Endothelial cell of umbilical vein (primary cell): ENCODE measurements around the gene GEMIN7. TPM values are rescaled to one million over a fixed set of nuclear protein-coding genes. Genes with fewer than 3 reads are reported as not detected.

Source experiments
- BruUV-seq: library from RNA; stranded (reverse); fragments of 400-500 nt; replicated peaks from 2 replicates; lab custom pipeline; 2021; lab: Mats Ljungman, UMichigan
- CTCF ChIA-PET: fragments of 300-600, 350-600 bp; sonication (Branson Sonifier 250); formaldehyde crosslinking; loops from one replicate; lab custom pipeline; 2021; ENCODE audit warnings: antibody characterized with exemption, inconsistent platforms; lab: Charles Lee
- POLR2A ChIA-PET: fragments of 300-600, 350-600 bp; sonication (Branson Sonifier 250); formaldehyde crosslinking; loops from one replicate; lab custom pipeline; 2021; ENCODE audit warnings: antibody characterized with exemption, inconsistent platforms; lab: Charles Lee
- DNase-seq: peaks from one replicate; pipeline ENCODE4 v3.0.0-alpha.2; 2011; ENCODE audit warnings: low read depth, low spot score
- FAIRE-seq: peaks from 2 replicates; lab custom pipeline; 2011; peaks lifted over from hg19 to GRCh38; lab: Jason Lieb, UNC
- H2AFZ ChIP-seq: 2 replicates; pipeline ENCODE4 v1.6.0; 2012; ENCODE audit warnings: low read depth, low read length, control low read depth, inconsistent platforms
- H3K27ac ChIP-seq: 2 replicates; pipeline ENCODE4 v1.5.1; 2011; ENCODE audit warnings: low read depth, mild to moderate bottlenecking, control low read depth, low read length, moderate library complexity; ENCODE audit not compliant: insufficient read depth
- H3K27me3 ChIP-seq, 2 experiments: 2 replicates each; pipeline versions ENCODE4 v1.6.0 to v1.6.1; 2011; ENCODE audit warnings: low read length in 2 of 2, mixed read lengths in 1 of 2; ENCODE audit not compliant: control insufficient read depth in 2 of 2, insufficient read depth in 2 of 2
- H3K36me3 ChIP-seq, 2 experiments: 2 replicates in 1 of 2; 3 replicates in 1 of 2; pipeline ENCODE4 v1.5.1; 2011; ENCODE audit warnings: low read length in 2 of 2, mild to moderate bottlenecking in 1 of 2, moderate library complexity in 1 of 2; ENCODE audit not compliant: control insufficient read depth in 2 of 2, insufficient read depth in 2 of 2; ENCODE audit errors: extremely low read depth in 1 of 2
- H3K4me1 ChIP-seq: 3 replicates; pipeline ENCODE4 v1.5.1; 2011; ENCODE audit warnings: mild to moderate bottlenecking, low read length; ENCODE audit not compliant: control insufficient read depth, insufficient read depth; ENCODE audit errors: extremely low read depth
- H3K4me2 ChIP-seq: 2 replicates; pipeline ENCODE4 v1.6.1; 2011; ENCODE audit warnings: low read length, control low read depth, mixed read lengths; ENCODE audit not compliant: insufficient read depth
- H3K4me3 ChIP-seq, 3 experiments: fragments of 200-600 bp in 1 of 3; sonication (generic), shearing (Covaris generic) in 1 of 3; replicated peaks in 1 of 3; 2 replicates each; pipeline ENCODE4 v1.5.1; 2011 to 2016; ENCODE audit warnings: control low read depth in 3 of 3, low read length in 3 of 3, mild to moderate bottlenecking in 2 of 3, inconsistent platforms in 1 of 3, low read depth in 1 of 3, moderate library complexity in 1 of 3; ENCODE audit not compliant: insufficient read depth in 1 of 3
- H3K79me2 ChIP-seq: 2 replicates; pipeline ENCODE4 v1.6.0; 2012; ENCODE audit warnings: low read length, inconsistent platforms; ENCODE audit not compliant: control insufficient read depth, insufficient read depth
- H3K9ac ChIP-seq: replicated peaks from 2 replicates; pipeline ENCODE3; 2011; ENCODE audit warnings: low read length, control low read depth; ENCODE audit not compliant: insufficient read depth; ENCODE audit errors: extremely low read depth
- H3K9me1 ChIP-seq: replicated peaks from 3 replicates; pipeline ENCODE4 v1.6.0; 2011; ENCODE audit warnings: mild to moderate bottlenecking, low read length; ENCODE audit not compliant: control insufficient read depth, insufficient read depth; ENCODE audit errors: extremely low read depth
- H3K9me3 ChIP-seq: replicated peaks from 2 replicates; pipeline ENCODE4 v1.5.1; 2012; ENCODE audit warnings: low read length, inconsistent platforms; ENCODE audit not compliant: control insufficient read depth, insufficient read depth
- H4K20me1 ChIP-seq: replicated peaks from 2 replicates; pipeline ENCODE3; 2011; ENCODE audit warnings: mild to moderate bottlenecking, low read length; ENCODE audit not compliant: control insufficient read depth, insufficient read depth; ENCODE audit errors: extremely low read depth
- EZH2 ChIP-seq: IDR thresholded peaks from 2 replicates; pipeline ENCODE4 v1.6.1; 2012; ENCODE audit warnings: borderline replicate concordance, low read depth, mild to moderate bottlenecking, moderate library complexity, low read length, inconsistent platforms; ENCODE audit not compliant: severe bottlenecking
- FOS ChIP-seq: IDR thresholded peaks from 2 replicates; pipeline ENCODE4 v1.6.1; 2011; ENCODE audit warnings: mild to moderate bottlenecking, low read length, moderate library complexity, borderline replicate concordance; ENCODE audit not compliant: insufficient read depth
- GATA2 ChIP-seq: IDR thresholded peaks from 2 replicates; pipeline ENCODE4 v1.7.0; 2011; ENCODE audit warnings: low read depth, mild to moderate bottlenecking, moderate library complexity, mixed read lengths, low read length; ENCODE audit not compliant: insufficient read length, insufficient read depth
- JUN ChIP-seq: IDR thresholded peaks from 2 replicates; pipeline ENCODE4 v1.6.1; 2011; ENCODE audit warnings: borderline replicate concordance, low read depth; ENCODE audit not compliant: insufficient read length, insufficient read depth
- MYC ChIP-seq: IDR thresholded peaks from one replicate; pipeline ENCODE4 v1.6.1; 2011; ENCODE audit warnings: mild to moderate bottlenecking, low read depth, low read length
- POLR2A ChIP-seq: IDR thresholded peaks from 2 replicates; pipeline ENCODE4 v1.6.1; 2012; ENCODE audit warnings: low read depth, mild to moderate bottlenecking, control low read depth, low read length
- POLR2AphosphoS5 ChIP-seq: IDR thresholded peaks from 2 replicates; pipeline ENCODE4 v1.6.1; 2012; ENCODE audit warnings: low read depth, mild to moderate bottlenecking, control low read depth, low read length, moderate library complexity; ENCODE audit not compliant: insufficient read depth
- dilution Hi-C: fragments of 300-500 bp; cut with MboI; formaldehyde crosslinking; loops from one replicate; pipeline ENCODE4 v1.15.0; 2019; ENCODE audit warnings: low sequenced_read_pairs; ENCODE audit not compliant: extremely low pct_ligation_motif_present
- intact Hi-C: fragments of 100-400 bp; cut with micrococcal nuclease; formaldehyde crosslinking; loops from one replicate; pipeline ENCODE4 v1.10.0; 2022
- polyA plus RNA-seq, 4 experiments: library from polyadenylated mRNA; depleted of rRNA in 3 of 4; stranded (reverse) in 3 of 4; unstranded in 1 of 4; fragments of >200 nt; gene quantifications; 2 replicates each; pipeline versions ENCODE4 v1.2.1 to v1.2.3, GENCODE V29; 2011 to 2012; ENCODE audit warnings: missing spikeins in 1 of 4
- total RNA-seq: library from RNA; stranded (reverse); gene quantifications from 2 replicates; pipeline ENCODE4 v1.2.3, GENCODE V29; 2021
- TF ChIP-seq, protein P1 (sequence below): IDR thresholded peaks from 2 replicates; pipeline ENCODE4 v1.6.1; 2011; ENCODE audit not compliant: insufficient read depth, insufficient read length
- TF ChIP-seq, protein P2 (sequence below), 2 donors: IDR thresholded peaks; 1 replicate in 1 of 2; 2 replicates in 1 of 2; pipeline ENCODE4 v1.5.1; 2011; ENCODE audit warnings: low read length in 2 of 2, mild to moderate bottlenecking in 2 of 2, moderate library complexity in 2 of 2, control low read depth in 1 of 2, inconsistent platforms in 1 of 2, low read depth in 1 of 2; ENCODE audit not compliant: insufficient read depth in 1 of 2; ENCODE audit errors: extremely low read depth in 1 of 2

Gene GEMIN7
- total and polyA plus RNA-seq, 2 donors (not counting 3 experiments of a cell fraction or from before 2014, with no cell fraction given), result 34.2 to 53.7 TPM

DNA sequence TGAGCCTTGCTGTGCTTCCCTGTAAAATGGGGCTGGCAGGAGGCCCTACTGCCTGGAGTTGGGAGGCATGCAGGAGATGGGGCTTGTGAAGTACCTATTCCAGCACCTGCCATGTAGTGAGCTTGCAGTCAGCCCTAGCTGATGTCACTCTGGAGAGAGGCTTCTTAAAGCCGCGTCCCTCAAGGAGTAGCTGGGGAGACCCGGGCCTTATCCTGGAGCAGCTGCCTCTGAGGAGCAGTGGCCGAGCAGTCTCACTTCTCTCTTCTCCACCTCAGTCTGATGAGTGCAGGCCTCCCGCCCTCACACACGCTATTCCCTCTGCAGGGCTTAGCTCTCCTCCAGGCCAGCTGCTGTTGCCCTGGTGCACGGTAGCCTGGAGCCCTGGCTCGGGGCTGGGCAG, 22.2 kb upstream of the GEMIN7 start:
- Histone ChIP-seq H3K4me1 (no peaks in the 10 kb centered on the region), H3K36me3 (peaks cover 18 to 70% of the 10 kb centered on the region in 2 experiments), H3K4me3 (no peak overlapping the region), H2AFZ (no peak overlapping the region), H3K79me2 (peaks cover 4% of the 10 kb centered on the region), H3K9ac (no peak overlapping the region), H3K27ac (no peak overlapping the region), H4K20me1 (no peaks in the 10 kb centered on the region), H3K27me3 (no peaks in the 10 kb centered on the region), H3K9me3 (no peaks in the 10 kb centered on the region), H3K4me2 (no peak overlapping the region), H3K9me1 (no peaks in the 10 kb centered on the region)
- dilution Hi-C loops (no loop called here), intact Hi-C loops (no loop called here)
- TF ChIP-seq MYC, result no peak
- TF ChIP-seq POLR2AphosphoS5, result no peak
- TF ChIP-seq FOS, result no peak
- TF ChIP-seq, protein P1, sequence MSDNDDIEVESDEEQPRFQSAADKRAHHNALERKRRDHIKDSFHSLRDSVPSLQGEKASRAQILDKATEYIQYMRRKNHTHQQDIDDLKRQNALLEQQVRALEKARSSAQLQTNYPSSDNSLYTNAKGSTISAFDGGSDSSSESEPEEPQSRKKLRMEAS, result no peak
- TF ChIP-seq JUN, result no peak
- no peak for TF ChIP-seq POLR2A
- TF ChIP-seq, protein P2, sequence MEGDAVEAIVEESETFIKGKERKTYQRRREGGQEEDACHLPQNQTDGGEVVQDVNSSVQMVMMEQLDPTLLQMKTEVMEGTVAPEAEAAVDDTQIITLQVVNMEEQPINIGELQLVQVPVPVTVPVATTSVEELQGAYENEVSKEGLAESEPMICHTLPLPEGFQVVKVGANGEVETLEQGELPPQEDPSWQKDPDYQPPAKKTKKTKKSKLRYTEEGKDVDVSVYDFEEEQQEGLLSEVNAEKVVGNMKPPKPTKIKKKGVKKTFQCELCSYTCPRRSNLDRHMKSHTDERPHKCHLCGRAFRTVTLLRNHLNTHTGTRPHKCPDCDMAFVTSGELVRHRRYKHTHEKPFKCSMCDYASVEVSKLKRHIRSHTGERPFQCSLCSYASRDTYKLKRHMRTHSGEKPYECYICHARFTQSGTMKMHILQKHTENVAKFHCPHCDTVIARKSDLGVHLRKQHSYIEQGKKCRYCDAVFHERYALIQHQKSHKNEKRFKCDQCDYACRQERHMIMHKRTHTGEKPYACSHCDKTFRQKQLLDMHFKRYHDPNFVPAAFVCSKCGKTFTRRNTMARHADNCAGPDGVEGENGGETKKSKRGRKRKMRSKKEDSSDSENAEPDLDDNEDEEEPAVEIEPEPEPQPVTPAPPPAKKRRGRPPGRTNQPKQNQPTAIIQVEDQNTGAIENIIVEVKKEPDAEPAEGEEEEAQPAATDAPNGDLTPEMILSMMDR (IDR thresholded peaks at IDR 0.05; ENCODE audit: extremely low read depth in 1 of 2, insufficient read depth in 1 of 2, low read depth in 1 of 2, low read length in 2 of 2), result no peak
- no peak for TF ChIP-seq GATA2
- TF ChIP-seq EZH2, result no peak
- FAIRE-seq (no peak), DNase-seq (no peak)
- POLR2A ChIA-PET, result interaction anchor here (0.6 kb wide), 1 partner anchor 266 kb away, joined by 5 read pairs; no protein-coding TSS in a partner anchor
- no TSS peak for BruUV-seq
- CTCF ChIA-PET, result interaction anchor here (1.1 kb wide), 2 partner anchors 10 to 40 kb away, joined by 3 to 4 read pairs; no protein-coding TSS in a partner anchor
